HEK293 (cell line): ENCODE data around the gene WDR35.

Source experiments
- CTCF ChIA-PET: fragments of 350-600 bp; formaldehyde crosslinking; extraction: SDS; loops from one replicate; lab custom pipeline; 2021; ENCODE audit warnings: antibody characterized with exemption; lab: Yijun Ruan, JAX
- POLR2A ChIA-PET: fragments of 300-600 bp; formaldehyde crosslinking; extraction: SDS; loops from one replicate; lab custom pipeline; 2020; ENCODE audit warnings: antibody characterized with exemption, inconsistent platforms; lab: Yijun Ruan, JAX
- H3K27ac ChIP-seq: fragments of 200-500 bp; sonication (Bioruptor generic); 2 replicates; pipeline ENCODE4 v1.5.1; 2014; ENCODE audit warnings: low read depth, low read length, control low read depth, inconsistent platforms; ENCODE audit errors: extremely low read depth
- H3K36me3 ChIP-seq, 2 experiments: fragments of 200-500 bp in 1 of 2; sonication (Bioruptor generic) in 1 of 2; 1 replicate in 1 of 2; 2 replicates in 1 of 2; pipeline ENCODE4 v1.5.1; 2014 to 2017; ENCODE audit warnings: inconsistent platforms in 2 of 2, low read length in 2 of 2; ENCODE audit not compliant: control insufficient read depth in 2 of 2, insufficient read depth in 1 of 2
- H3K4me1 ChIP-seq: fragments of 200-500 bp; sonication (Bioruptor generic); 2 replicates; pipeline ENCODE4 v1.5.1; 2014; ENCODE audit warnings: mild to moderate bottlenecking, low read length, inconsistent platforms; ENCODE audit not compliant: control insufficient read depth, insufficient read depth
- H3K4me3 ChIP-seq: 2 replicates; pipeline ENCODE4 v1.5.1; 2011; ENCODE audit warnings: low read depth, mild to moderate bottlenecking, control low read depth, low read length, moderate library complexity
- H3K9me3 ChIP-seq: fragments of 200-500 bp; sonication (Bioruptor generic); 2 replicates; pipeline ENCODE4 v1.5.1; 2014; ENCODE audit warnings: low read depth, low read length, inconsistent platforms; ENCODE audit not compliant: control insufficient read depth, insufficient read depth
- AEBP2 ChIP-seq: fragments of 450-650 bp; formaldehyde crosslinking; IDR thresholded peaks from 2 replicates; pipeline ENCODE4 v1.5.1; 2016; ENCODE audit warnings: missing biosample characterization, missing genetic modification characterization, borderline replicate concordance
- BCL11B ChIP-seq: fragments of 450-650 bp; formaldehyde crosslinking; IDR thresholded peaks from 2 replicates; pipeline ENCODE4 v1.5.1; 2016; ENCODE audit warnings: low read depth, missing biosample characterization, missing genetic modification characterization
- CTCF ChIP-seq: fragments of 450-650 bp; formaldehyde crosslinking; IDR thresholded peaks from 2 replicates; pipeline ENCODE4 v1.5.1; 2016; ENCODE audit warnings: missing biosample characterization, missing genetic modification characterization
- KLF9 ChIP-seq: fragments of 450-650 bp; formaldehyde crosslinking; IDR thresholded peaks from 2 replicates; pipeline ENCODE4 v1.5.1; 2016; ENCODE audit warnings: missing biosample characterization, missing genetic modification characterization, low read depth
- PBX3 ChIP-seq: sonication (generic); formaldehyde crosslinking; IDR thresholded peaks from 2 replicates; pipeline ENCODE4 v1.8.1; 2022; ENCODE audit warnings: mild to moderate bottlenecking, moderate library complexity, missing genetic modification reagents
- PRDM10 ChIP-seq: fragments of 450-650 bp; formaldehyde crosslinking; IDR thresholded peaks from 2 replicates; pipeline ENCODE4 v1.5.1; 2016; ENCODE audit warnings: missing biosample characterization, missing genetic modification characterization
- PRDM2 ChIP-seq: fragments of 450-650 bp; formaldehyde crosslinking; IDR thresholded peaks from 2 replicates; pipeline ENCODE4 v1.5.1; 2016; ENCODE audit warnings: missing biosample characterization, missing genetic modification characterization, borderline replicate concordance
- ZFP37 ChIP-seq: fragments of 450-650 bp; formaldehyde crosslinking; IDR thresholded peaks from 2 replicates; pipeline ENCODE4 v1.5.1; 2016; ENCODE audit warnings: missing biosample characterization, missing genetic modification characterization
- ZNF580 ChIP-seq: fragments of 450-650 bp; formaldehyde crosslinking; IDR thresholded peaks from 2 replicates; pipeline ENCODE4 v1.5.1; 2016; ENCODE audit warnings: missing biosample characterization, missing genetic modification characterization
- ZNF610 ChIP-seq: fragments of 450-650 bp; formaldehyde crosslinking; IDR thresholded peaks from 2 replicates; pipeline ENCODE4 v1.5.1; 2016; ENCODE audit warnings: missing biosample characterization, missing genetic modification characterization, borderline replicate concordance
- ZNF654 ChIP-seq: fragments of 450-650 bp; formaldehyde crosslinking; IDR thresholded peaks from 2 replicates; pipeline ENCODE4 v1.5.1; 2016; ENCODE audit warnings: low read depth, missing biosample characterization, missing genetic modification characterization
- ZNF658 ChIP-seq: fragments of 450-650 bp; formaldehyde crosslinking; IDR thresholded peaks from 2 replicates; pipeline ENCODE4; 2016; ENCODE audit warnings: missing biosample characterization, missing genetic modification characterization
- ZNF664 ChIP-seq: fragments of 450-650 bp; formaldehyde crosslinking; IDR thresholded peaks from 2 replicates; pipeline ENCODE4 v1.5.1; 2016; ENCODE audit warnings: missing biosample characterization, missing genetic modification characterization
- ZNF768 ChIP-seq: fragments of 450-650 bp; formaldehyde crosslinking; IDR thresholded peaks from 2 replicates; pipeline ENCODE4 v1.5.1; 2018; ENCODE audit warnings: missing biosample characterization, mild to moderate bottlenecking, missing genetic modification characterization

WDR35 gene

GRCh38 chr2:20016346-20016745 lies 26.4 kb upstream of the WDR35 start (continued):
- TF ChIP-seq PRDM10 (tag by site-specific recombination) (no peak), AEBP2 (tag by site-specific recombination) (no peak), ZNF768 (no peak), ZNF658 (tag by site-specific recombination) (no peak), PRDM2 (tag by site-specific recombination) (no peak), ZNF664 (tag by site-specific recombination) (no peak), ZNF580 (tag by site-specific recombination) (no peak), ZFP37 (no peak)
- TF ChIP-seq, all 188 proteins: peak for 0

- POLR2A ChIA-PET, result no interaction called here
- TF ChIP-seq KLF9 (tag by site-specific recombination) (no peak), ZNF654 (tag by site-specific recombination) (peak; percentile 39), ZFP37 (no peak), ZNF610 (tag by site-specific recombination) (no peak), BCL11B (tag by site-specific recombination) (no peak), CTCF (tag by site-specific recombination) (peak; percentile 33; the same call in 1 of the 2 replicates), PBX3 (CRISPR knock-in tag) (no peak)
- H3K4me3 ChIP-seq, result no peak overlapping the region
- CTCF ChIA-PET, result interaction anchor here (0.6 to 5.4 kb wide), 53 partner anchors 8 to 600 kb away, joined by 3 to 128 read pairs (median 4); partner anchors contain the start of gene LAPTM4A
- H3K27ac ChIP-seq, result no peak overlapping the region
- no peaks in the 10 kb centered on the region for H3K36me3 ChIP-seq
- H3K4me1 ChIP-seq, result no peaks in the 10 kb centered on the region
- H3K9me3 ChIP-seq, result no peaks in the 10 kb centered on the region
These were observed 25.7 kb upstream of the WDR35 start for GRCh38 chr2:20015482-20016083.
